Adipose tissue (tissue), 3 donors: ENCODE data around the gene B3GNT7. TPM values are rescaled to one million over a fixed set of nuclear protein-coding genes. Genes with fewer than 3 reads are reported as not detected.

ENCODE experiments used
- H3K27ac ChIP-seq: one replicate; pipeline ENCODE4 v1.5.1; 2013; ENCODE audit warnings: low read depth, low read length
- WGBS, 3 donors: extraction: QIAGEN DNeasy Blood & Tissue Kit; methylation state at CpG; one replicate each; pipeline ENCODE4 v1.1.7; 2013; 5-methylcytosine and 5-hydroxymethylcytosine counted together
- polyA plus RNA-seq, 3 donors: library from polyadenylated mRNA; stranded (reverse); fragments of 200-250 nt; gene quantifications; one replicate each; pipeline ENCODE4 v1.2.3, GENCODE V29; 2013
- donor health status: healthy with polysubstance abuse.
- donor health status: Bipolar disorder and iron deficiency.
- donor health status: healthy.

Gene B3GNT7
- polyA plus RNA-seq, 3 donors, result 1.1 to 4.5 (median 3.3) TPM

GRCh38 chr2:231380307-231380706 lies 15.2 kb upstream of the B3GNT7 start:
- 87 to 94% (median 90%) methylated on average over 10 of the region's 10 CpGs for WGBS, 3 donors
- no peak overlapping the region for H3K27ac ChIP-seq

- 82 to 90% (median 89%) methylated on average over 5 of the region's 5 CpGs for WGBS, 3 donors
- H3K27ac ChIP-seq, result no peak overlapping the region
Observed at GRCh38 chr2:231380991-231381847, 14.3 kb upstream of the B3GNT7 start.

GRCh38 chr2:231382116-231382515 lies 13.4 kb upstream of the B3GNT7 start:
- 89 to 92% (median 89%) methylated on average over 7 to 8 of the region's 8 CpGs for WGBS, 3 donors
- H3K27ac ChIP-seq, result no peak overlapping the region

DNA sequence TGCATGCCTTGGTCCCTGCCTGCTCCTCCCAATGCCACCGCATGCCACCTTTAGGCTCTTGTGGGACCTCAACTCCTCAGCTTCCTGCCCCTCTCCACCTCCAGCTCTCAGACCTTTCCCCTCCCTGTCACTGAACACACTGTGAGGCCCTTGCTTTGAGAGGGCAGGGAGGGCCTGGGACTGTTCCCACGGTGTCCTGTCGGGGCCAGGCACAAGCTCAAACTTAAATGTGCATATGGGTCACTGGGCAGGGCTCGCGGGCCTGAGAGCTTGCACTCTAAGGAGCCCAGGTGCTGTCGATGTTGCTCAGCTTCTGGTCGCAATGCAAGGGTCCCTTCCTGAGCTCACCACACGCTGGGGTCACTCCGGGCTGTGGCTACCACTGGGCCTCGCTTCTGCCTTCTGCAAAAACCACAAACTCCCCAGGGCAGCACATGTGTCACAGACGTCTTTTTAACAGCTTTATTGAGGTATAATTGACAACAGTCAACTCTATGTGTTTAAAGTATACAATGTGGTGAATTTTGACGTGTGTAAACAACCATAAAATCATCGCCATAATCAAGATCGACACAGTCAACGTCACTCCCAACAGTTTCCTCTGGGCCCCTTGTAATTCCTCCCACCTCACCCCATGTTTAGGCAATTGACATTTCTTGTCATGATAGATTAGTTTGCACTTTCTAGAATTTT lies 11.9 kb upstream of the B3GNT7 start:
- 55 to 62% (median 57%) methylated on average over 15 of the region's 15 CpGs for WGBS, 3 donors

DNA sequence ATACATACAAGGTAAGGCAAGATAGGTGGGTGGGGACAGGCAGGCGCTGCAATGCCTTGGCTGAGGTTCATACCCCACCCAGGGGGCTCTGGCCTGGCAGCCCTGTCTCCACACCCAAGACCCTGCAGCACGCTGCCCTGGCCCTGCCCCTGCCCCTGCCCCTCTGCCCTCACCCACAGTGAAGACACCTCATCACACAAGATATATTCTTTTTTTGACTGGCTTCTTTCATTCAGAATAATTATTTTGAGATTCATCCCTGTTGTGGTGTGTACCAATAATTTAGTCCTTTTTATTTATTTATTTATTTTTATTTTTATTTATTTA lies 11.4 kb upstream of the B3GNT7 start:
- no peak overlapping the region for H3K27ac ChIP-seq
- 92 to 98% (median 95%) methylated on average over 2 of the region's 2 CpGs for WGBS, 3 donors

More for the DNA sequence above, 11.9 kb upstream of the B3GNT7 start:
- no peak overlapping the region for H3K27ac ChIP-seq

DNA sequence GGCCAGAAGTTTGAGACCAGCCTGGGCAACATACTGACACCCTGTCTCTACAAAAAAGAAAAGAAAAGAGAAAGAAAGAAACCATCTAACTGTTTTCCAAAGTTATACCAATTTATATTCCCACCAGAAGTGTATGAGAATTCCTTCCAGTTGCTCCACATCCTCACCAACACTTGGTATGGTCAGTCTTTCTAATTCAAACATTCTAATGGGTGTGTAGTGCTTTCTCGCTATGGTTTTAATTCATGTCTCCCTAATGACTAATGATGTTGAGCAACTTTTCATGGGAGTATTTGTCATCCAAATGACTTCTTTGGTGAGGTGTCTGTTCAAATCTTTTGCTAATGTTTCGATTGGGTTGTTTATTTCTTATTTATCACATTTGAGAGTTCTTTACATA lies 10.5 kb upstream of the B3GNT7 start:
- WGBS, 3 donors, result 94 to 96% (median 95%) methylated on average over 2 of the region's 2 CpGs

DNA sequence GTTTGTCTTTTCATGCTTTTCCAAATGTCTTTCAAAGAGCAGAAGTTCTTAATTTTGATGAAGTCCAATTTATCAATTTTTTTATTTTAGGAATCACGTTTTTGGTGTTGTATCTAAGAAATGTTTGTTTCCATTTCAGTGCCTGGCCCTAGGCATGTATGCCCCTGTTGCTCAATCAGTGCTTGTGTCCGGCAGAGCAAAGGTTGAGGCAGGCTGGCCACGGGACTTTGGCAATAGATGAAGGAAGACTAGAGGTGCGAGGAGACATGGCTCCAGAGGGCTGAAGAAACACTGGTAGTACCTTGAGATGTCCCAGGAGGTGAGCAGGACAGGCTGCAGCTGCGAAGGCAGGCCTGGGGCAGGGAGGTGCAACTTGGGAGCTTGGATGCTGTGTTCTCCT lies 10.1 kb upstream of the B3GNT7 start:
- WGBS, 3 donors, result 76 to 86% (median 79%) methylated on average over 5 of the region's 5 CpGs
- H3K27ac ChIP-seq, result no peak overlapping the region

More for the DNA sequence above, 10.5 kb upstream of the B3GNT7 start:
- H3K27ac ChIP-seq, result no peak overlapping the region

GRCh38 chr2:231386446-231386845 lies 9.1 kb upstream of the B3GNT7 start:
- WGBS, 3 donors, result 68 to 82% (median 70%) methylated on average over 3 of the region's 3 CpGs
- no peak overlapping the region for H3K27ac ChIP-seq

DNA sequence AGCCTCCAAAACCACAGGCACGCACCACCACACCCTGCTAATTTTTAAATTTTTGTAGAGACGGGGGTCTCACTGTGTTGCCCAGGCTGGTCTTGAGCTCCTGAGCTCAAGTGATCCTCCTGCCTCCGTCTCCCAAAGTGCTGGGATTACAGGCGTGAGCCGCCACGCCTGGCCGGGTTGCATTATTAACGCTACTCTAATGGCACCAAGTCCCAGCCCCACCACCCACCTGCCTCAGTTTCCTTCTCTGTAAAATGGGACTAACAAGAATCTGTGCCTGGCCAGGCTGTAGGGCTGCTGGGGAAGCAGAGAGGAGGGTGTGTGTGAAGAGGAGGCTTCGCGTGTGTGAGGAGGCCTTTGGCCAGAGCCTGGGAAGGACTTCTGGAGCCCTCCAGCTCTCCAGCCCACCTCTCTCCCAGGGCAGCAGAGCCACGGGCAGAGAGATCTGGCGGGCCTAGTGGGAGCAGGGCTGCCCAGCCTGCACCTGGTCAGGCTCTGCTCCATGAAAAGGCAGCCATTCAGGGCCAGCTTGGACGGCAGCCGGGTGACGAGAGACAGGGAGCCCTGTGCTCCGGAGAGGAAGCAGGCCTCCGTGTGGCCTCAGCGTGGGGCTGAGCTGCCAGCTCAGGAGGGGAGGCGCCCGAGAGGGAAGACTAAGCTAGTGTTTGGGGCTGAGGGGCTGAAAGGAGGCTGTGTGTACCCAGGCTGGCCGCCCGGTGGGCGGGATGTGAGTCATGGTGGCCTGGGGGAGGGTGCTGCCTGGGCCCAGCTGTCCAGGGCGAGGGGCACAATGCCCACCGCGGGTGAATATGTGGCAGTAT lies 7.4 kb upstream of the B3GNT7 start:
- H3K27ac ChIP-seq, result no peak overlapping the region
- WGBS, 3 donors, result 58 to 77% (median 68%) methylated on average over 23 to 26 of the region's 26 CpGs

- H3K27ac ChIP-seq, result no peak overlapping the region
- WGBS, 3 donors, result 83 to 92% (median 83%) methylated on average over 14 to 15 of the region's 15 CpGs
Observed at GRCh38 chr2:231388725-231389346, 6.7 kb upstream of the B3GNT7 start.

DNA sequence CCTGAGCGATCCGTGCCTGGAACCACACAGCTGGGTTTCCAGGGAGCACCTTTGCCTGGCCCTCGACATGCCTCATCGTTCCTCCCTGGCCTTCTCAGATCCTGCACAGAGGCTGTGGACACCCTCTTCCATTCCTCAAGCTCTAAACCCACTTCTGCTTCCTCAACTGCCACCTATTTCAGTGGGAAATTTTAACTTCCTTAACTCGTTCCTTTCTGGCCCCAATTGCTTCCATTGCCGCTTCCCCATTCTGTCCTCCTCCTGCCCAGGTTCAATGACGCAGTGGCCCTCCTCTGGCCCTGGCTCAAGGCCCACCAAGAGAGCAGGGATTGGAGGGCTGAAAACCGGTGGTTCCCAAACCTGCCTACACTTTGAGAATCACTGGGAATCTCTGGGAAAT lies 4.8 kb upstream of the B3GNT7 start:
- no peak overlapping the region for H3K27ac ChIP-seq
- 51 to 84% (median 58%) methylated on average over 8 of the region's 8 CpGs for WGBS, 3 donors

- H3K27ac ChIP-seq, result no peak overlapping the region
- 57 to 79% (median 58%) methylated on average over 7 of the region's 7 CpGs for WGBS, 3 donors
Observed at GRCh38 chr2:231391981-231392380, 3.5 kb upstream of the B3GNT7 start.

- 88 to 95% (median 92%) methylated on average over 14 of the region's 14 CpGs for WGBS, 3 donors
- no peak overlapping the region for H3K27ac ChIP-seq
Observed at GRCh38 chr2:231392431-231393148, 2.9 kb upstream of the B3GNT7 start.

- 73 to 78% (median 78%) methylated on average over 17 of the region's 17 CpGs for WGBS, 3 donors
- no peak overlapping the region for H3K27ac ChIP-seq
Observed at GRCh38 chr2:231393149-231394131, 2.1 kb upstream of the B3GNT7 start.

GRCh38 chr2:231394211-231395141 lies 1.0 kb upstream of the B3GNT7 start:
- H3K27ac ChIP-seq, result no peak overlapping the region
- WGBS, 3 donors, result 79 to 81% (median 81%) methylated on average over 13 of the region's 13 CpGs
